ENCODE data around the gene EPG5. TPM values are rescaled to one million over a fixed set of nuclear protein-coding genes. Genes with fewer than 3 reads are reported as not detected.
"Not testable (repeated sequence)": the region's sequence is repeated elsewhere in the genome, so short reads cannot be mapped to it uniquely, and the experiment has no call there.

EPG5 gene
- total RNA-seq, 1 experiment from 2014 or later = 16.7 TPM

- Histone ChIP-seq H3K36me3 (ENCODE audit: insufficient read depth, low read length, poor library complexity, severe bottlenecking) (no peaks in the 10 kb centered on the region), H3K4me3 (ENCODE audit: low read depth, low read length, poor library complexity, severe bottlenecking) (no peak overlapping the region), H3K27me3 (replicated peaks; ENCODE audit: insufficient read depth, low read depth, low read length, poor library complexity) (no peaks in the 10 kb centered on the region), H3K9me3 (ENCODE audit: low read depth, low read length, poor library complexity, severe bottlenecking) (no peaks in the 10 kb centered on the region), H3K4me1 (ENCODE audit: insufficient read depth, low read length, poor library complexity, severe bottlenecking) (no peaks in the 10 kb centered on the region), H3K27ac (ENCODE audit: low read depth, low read length, poor library complexity, severe bottlenecking) (no peak overlapping the region)
- ChIA-PET CTCF (no interaction called here), POLR2A (ENCODE audit: low non-redundant PET) (no interaction called here)
- BruUV-seq (replicated peaks) = no TSS peak
- DNase-seq (ENCODE audit: low spot score) = no peak
- TF ChIP-seq EZH2 (IDR thresholded peaks at IDR 0.05; ENCODE audit: borderline replicate concordance, low read depth, low read length, poor library complexity, severe bottlenecking) = no peak
- TF ChIP-seq CTCF (conservative IDR thresholded peaks at IDR 0.05; ENCODE audit: low read depth, low read length) = no peak
- intact Hi-C loops (cut with micrococcal nuclease; ENCODE audit: unreplicated experiment) = no loop called here
Measured at GRCh38 chr18:45997700-45998151, 30.6 kb upstream of the EPG5 start.

GRCh38 chr18:45995461-45995860 lies 28.3 kb upstream of the EPG5 start:
- CTCF ChIA-PET = no interaction called here
- no peaks in the 10 kb centered on the region for H3K27me3 ChIP-seq (replicated peaks; ENCODE audit: insufficient read depth, low read depth, low read length, poor library complexity)
- no peaks in the 10 kb centered on the region for H3K9me3 ChIP-seq (ENCODE audit: low read depth, low read length, poor library complexity, severe bottlenecking)
- H3K27ac ChIP-seq (ENCODE audit: low read depth, low read length, poor library complexity, severe bottlenecking) = no peak overlapping the region
- no TSS peak for BruUV-seq (replicated peaks)
- no peak for DNase-seq (ENCODE audit: low spot score)
- no peaks in the 10 kb centered on the region for H3K36me3 ChIP-seq (ENCODE audit: insufficient read depth, low read length, poor library complexity, severe bottlenecking)
- H3K4me3 ChIP-seq (ENCODE audit: low read depth, low read length, poor library complexity, severe bottlenecking) = no peak overlapping the region
- POLR2A ChIA-PET (ENCODE audit: low non-redundant PET) = no interaction called here
- no peak for TF ChIP-seq EZH2 (IDR thresholded peaks at IDR 0.05; ENCODE audit: borderline replicate concordance, low read depth, low read length, poor library complexity, severe bottlenecking)
- TF ChIP-seq CTCF (conservative IDR thresholded peaks at IDR 0.05; ENCODE audit: low read depth, low read length) = no peak
- H3K4me1 ChIP-seq (ENCODE audit: insufficient read depth, low read length, poor library complexity, severe bottlenecking) = no peaks in the 10 kb centered on the region
- intact Hi-C loops (cut with micrococcal nuclease; ENCODE audit: unreplicated experiment) = no loop called here

- Histone ChIP-seq H3K4me1 (ENCODE audit: insufficient read depth, low read length, poor library complexity, severe bottlenecking) (no peaks in the 10 kb centered on the region), H3K27ac (ENCODE audit: low read depth, low read length, poor library complexity, severe bottlenecking) (no peak overlapping the region), H3K36me3 (ENCODE audit: insufficient read depth, low read length, poor library complexity, severe bottlenecking) (no peaks in the 10 kb centered on the region), H3K4me3 (ENCODE audit: low read depth, low read length, poor library complexity, severe bottlenecking) (no peak overlapping the region), H3K9me3 (ENCODE audit: low read depth, low read length, poor library complexity, severe bottlenecking) (no peaks in the 10 kb centered on the region), H3K27me3 (replicated peaks; ENCODE audit: insufficient read depth, low read depth, low read length, poor library complexity) (no peaks in the 10 kb centered on the region)
- intact Hi-C loops (cut with micrococcal nuclease; ENCODE audit: unreplicated experiment) = no loop called here
- ChIA-PET CTCF (no interaction called here), POLR2A (ENCODE audit: low non-redundant PET) (no interaction called here)
- TF ChIP-seq CTCF (conservative IDR thresholded peaks at IDR 0.05; ENCODE audit: low read depth, low read length) (no peak), EZH2 (IDR thresholded peaks at IDR 0.05; ENCODE audit: borderline replicate concordance, low read depth, low read length, poor library complexity, severe bottlenecking) (no peak)
- BruUV-seq (replicated peaks) = no TSS peak
- DNase-seq (ENCODE audit: low spot score) = no peak
Measured at GRCh38 chr18:45993438-45993837, 26.3 kb upstream of the EPG5 start.

DNA sequence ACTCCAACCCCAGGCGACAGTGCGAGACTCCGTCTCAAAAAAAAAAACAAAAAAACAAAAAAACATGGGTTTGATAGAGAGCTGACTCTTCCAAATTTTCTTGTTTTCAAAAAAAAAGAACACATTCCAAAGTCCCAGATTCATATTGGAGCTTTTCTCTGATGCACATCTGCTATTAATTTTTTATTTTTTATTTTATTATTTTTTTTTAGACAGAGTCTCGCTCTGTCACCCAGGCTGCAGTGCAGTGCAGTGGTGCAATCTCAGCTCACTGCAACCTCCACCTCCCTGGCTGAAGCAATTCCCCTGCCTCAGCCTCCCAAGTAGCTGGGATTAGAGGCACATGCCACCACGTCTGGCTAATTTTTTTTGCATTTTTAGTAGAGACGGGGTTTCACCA lies 25.4 kb upstream of the EPG5 start:
- DNase-seq (ENCODE audit: low spot score); H3K27me3 ChIP-seq (replicated peaks; ENCODE audit: insufficient read depth, low read depth, low read length, poor library complexity); H3K9me3 ChIP-seq (ENCODE audit: low read depth, low read length, poor library complexity, severe bottlenecking); H3K27ac ChIP-seq (ENCODE audit: low read depth, low read length, poor library complexity, severe bottlenecking); H3K4me1 ChIP-seq (ENCODE audit: insufficient read depth, low read length, poor library complexity, severe bottlenecking); H3K4me3 ChIP-seq (ENCODE audit: low read depth, low read length, poor library complexity, severe bottlenecking); H3K36me3 ChIP-seq (ENCODE audit: insufficient read depth, low read length, poor library complexity, severe bottlenecking); intact Hi-C loops (cut with micrococcal nuclease; ENCODE audit: unreplicated experiment); CTCF ChIA-PET; BruUV-seq (replicated peaks); POLR2A ChIA-PET (ENCODE audit: low non-redundant PET): not testable (repeated sequence)
